ELR (cell line): ENCODE measurements around the gene MAP2K5.

ENCODE experiments used
- DNase-seq: peaks from one replicate; pipeline ENCODE4 v3.0.0-alpha.2; 2015; ENCODE audit warnings: low read depth

The MAP2K5 gene

DNA sequence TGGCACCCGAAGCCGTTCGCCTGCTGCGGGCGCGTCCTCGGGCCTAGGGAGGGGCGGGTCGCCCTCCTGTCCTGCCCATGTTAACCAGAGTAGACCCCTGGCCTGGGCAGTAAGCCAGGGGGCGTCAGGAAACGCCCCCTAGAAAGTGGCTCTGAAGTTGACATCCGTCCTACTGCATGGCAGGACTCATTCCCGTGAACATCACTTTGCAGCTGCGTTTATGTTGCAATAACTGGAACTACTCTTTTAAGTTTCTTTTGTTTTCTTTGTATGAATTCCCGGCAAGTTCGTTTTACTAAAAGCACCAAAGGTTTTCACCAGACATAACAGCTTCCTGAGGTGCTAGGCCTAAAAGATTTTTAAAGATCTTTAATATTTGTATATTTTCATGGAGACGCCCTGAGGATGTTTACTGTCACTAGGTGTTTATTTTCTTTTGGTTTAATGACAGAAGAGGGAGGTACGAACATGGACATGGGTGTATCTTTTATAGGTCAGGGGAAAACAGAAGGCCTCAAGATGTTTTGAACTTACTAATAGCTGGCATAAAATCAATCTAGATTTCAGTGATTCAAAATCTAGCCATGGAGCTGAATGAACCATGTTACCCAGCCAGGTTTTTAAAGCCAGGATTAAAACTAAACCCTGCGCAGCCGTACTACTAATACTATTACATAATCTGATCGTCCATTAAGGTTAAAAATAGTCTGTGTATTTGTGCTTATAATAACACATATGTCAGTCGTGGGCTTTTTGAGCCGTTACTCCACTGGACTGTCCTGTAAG lies 20.5 kb upstream of the MAP2K5 start:
- DNase-seq: peak; percentile 55

DNA sequence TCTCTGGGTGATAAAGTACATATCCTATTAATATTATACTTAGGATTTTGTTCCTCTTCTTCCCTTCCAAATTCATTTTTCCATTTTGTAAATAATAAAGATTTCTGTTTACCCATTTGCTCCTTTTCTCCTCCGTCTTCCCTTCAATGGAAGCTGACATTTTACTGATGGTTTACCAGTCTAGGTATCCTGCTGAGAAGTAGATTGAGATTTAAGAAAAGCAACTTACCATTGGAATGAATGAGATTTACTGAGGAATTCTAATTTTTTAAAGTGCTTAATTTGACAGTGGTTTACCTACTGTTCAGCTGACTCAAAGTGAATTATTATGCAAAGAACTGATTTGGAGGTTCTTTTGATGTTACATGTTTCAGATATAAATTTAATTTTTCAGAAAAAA lies 19.2 kb upstream of the MAP2K5 start:
- DNase-seq: no peak

DNA sequence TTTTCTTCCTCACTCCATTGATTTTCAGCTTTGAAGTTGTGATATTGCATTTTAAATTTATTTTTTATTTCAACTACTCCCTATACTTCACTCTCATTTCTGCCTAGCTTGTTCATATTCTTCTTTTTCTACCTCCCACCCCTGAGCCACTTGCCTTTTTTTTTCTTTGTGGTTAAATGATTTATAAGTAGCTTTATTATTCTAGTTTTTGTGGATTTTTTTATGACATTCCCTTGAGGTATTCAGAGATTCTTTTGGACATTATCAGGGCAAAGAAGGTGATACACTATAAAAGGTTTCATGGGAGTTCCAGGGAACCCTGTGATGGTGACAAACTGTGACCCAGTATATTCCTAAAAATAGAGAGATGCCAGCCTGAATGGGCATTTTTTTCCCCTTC lies 18.3 kb upstream of the MAP2K5 start:
- no peak for DNase-seq

DNA sequence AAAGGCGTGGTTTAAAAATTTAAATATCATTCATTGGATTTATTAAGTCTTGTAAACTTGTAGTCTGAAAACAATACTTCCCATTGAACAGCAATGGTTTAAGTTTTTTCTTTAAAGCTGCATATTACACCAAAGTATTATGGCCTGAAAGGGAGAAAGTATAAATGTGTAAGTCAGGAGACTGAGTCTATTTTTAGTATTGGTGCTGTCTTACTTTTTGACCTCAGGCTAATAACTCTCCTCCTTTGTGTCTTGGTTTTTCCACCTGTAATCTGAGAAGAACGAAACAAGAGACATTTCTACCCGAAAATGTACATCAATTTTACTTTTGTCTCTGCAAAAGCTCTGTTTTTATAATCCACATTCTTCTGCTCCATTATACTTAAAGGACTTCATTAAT lies 14.0 kb upstream of the MAP2K5 start:
- DNase-seq: no peak

DNA sequence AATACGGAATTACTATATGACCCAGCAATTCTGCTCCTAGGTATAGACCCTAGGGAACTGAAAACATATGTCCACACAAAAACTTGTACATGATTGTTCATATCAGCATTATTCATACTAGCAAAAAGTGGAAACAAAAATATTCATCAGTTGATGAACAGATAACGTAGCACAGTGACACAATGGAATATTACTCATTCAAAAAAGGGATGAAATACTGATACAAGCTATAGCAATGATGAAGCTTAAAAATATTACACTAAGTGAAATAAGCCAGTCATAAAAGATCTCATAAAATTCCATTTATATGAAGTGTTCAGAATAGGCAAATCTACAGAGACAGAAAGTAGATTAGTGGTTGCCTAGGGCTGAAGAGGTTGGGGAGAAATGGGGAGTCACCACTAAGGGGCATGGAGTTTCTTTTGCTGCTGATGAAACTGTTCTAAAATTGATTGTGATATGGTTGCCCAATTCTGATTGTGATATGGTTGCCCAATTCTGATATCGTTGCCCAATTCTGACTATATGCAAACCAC lies 11.1 kb upstream of the MAP2K5 start:
- DNase-seq: peak; percentile 92

DNA sequence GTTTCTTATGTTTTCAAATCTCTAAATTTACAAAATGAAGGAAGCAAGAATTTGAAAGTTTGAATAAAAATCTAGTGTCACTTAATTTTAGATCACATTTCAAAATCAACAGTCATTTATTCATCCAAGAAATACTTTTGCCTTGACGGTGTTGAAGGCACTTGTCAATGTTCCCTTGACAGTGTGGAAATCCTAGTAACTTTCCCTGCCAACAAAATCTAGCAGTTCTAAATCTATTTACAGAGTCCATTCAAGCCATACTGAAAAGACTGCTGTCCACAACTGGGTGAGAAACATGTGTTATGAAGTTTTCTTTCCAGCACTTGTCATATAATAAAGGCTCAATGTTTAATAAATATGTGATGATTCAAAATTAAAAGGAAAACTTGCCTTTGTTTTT lies 8.6 kb upstream of the MAP2K5 start:
- no peak for DNase-seq

DNA sequence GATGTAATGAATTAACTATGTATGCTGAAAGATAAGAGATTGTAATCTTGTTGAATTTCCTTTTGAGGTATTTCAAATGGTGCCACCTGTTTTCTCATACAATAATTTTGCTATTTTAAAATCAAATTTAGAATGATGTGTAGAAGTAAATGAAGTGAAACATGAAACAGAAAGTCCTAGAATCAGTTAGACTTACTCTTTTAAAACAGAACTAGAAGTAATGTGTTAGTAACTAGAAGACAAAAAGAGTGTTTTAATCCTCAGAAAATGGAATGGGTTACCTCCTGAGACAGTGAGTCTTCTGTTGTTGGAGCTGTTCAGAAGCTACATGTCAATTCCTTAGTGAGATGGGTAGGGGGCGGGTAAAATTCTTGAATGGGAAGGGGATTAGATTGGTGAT lies 8.1 kb upstream of the MAP2K5 start:
- no peak for DNase-seq

DNA sequence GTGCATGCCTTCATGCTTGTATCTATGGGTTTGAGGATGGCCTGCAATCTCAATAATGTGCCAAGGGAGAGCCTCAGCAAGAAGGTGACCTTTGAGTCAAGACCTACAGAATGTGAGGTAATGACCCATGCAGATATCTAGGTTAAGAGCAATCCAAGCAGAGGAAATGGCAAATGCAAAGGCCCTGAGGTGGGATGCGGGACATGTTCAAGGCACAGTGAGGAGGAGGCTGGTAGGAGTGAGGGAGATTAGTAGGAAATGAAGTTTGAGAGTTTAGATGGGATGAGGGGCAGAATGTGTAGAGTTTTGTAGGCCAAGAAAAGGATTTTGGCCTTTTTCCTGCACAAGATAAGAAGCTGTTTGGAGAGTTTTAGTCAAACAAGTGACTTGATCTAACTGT lies 4.7 kb upstream of the MAP2K5 start:
- DNase-seq: no peak

DNA sequence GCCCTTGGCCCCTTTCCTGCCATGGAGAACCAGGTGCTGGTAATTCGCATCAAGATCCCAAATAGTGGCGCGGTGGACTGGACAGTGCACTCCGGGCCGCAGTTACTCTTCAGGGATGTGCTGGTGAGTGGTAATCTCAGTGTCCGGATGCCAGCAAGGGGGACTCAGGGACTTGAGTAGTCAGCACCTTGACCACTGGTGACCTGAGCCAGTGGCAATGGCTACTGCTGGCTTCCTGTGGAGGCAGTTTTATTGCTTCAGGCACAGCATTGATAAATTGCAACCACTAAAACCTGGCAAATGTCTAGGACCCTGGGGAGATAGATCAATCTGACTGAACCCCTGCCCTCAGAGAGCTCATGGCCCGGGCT lies 830 bp downstream of the MAP2K5 start:
- peak; percentile 32 for DNase-seq

DNA sequence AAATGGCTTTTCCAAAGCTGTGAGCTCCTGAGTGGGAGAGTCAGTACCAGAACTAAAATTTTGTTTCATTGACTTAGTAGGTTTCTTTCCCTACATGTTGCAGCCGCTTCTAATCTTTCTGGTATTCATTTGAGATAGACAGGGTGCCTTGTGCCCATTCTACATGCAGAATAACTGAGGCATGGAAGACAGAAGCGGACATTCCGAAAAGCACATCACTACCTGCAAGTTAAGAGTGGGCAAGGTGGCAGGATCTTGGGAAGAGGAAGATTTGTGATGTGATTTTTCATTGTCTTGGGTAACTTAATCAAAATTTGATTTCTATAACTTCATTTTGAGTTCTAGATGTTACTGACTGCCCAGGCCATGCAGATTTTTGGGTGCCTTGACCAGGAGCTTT lies 2.0 kb downstream of the MAP2K5 start:
- DNase-seq: no peak

DNA sequence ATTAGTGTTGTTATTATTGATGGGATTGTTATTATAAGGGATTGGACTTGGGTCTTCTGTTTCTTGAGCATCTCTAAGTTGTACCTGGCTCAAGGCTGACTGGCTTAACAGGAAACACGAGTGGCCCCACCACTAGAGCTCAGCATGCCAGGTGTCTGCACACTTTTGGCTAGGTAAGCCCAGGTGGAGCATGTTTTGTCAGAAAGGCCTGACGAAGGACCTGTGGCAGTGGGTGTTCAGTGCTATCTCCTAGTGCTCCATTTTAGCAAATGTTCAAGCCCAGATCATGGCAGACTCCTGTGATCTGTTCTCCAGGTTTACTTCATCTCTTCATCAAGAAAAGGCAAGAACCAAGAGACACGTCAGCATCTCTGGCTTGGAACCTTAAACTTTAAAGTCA lies 3.4 kb downstream of the MAP2K5 start:
- no peak for DNase-seq

DNA sequence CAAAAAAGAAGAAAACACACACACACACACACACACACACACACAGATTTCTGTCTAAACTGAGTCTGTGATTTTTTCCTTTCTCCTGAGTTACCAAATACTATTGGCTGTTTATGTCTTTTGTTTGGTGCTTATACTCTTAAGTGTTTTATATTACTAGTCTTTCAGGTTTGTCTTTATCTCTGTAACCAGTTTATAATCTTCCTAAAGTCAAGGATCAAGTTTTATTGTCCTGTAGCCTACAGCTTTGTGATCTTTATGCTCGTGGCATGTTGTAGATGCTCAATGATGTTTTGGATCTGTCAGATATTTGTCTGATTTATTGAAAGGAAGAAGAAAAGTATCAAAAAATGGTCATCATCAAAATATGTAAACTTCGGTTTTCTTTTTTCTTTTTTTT lies 4.6 kb downstream of the MAP2K5 start:
- DNase-seq: no peak

DNA sequence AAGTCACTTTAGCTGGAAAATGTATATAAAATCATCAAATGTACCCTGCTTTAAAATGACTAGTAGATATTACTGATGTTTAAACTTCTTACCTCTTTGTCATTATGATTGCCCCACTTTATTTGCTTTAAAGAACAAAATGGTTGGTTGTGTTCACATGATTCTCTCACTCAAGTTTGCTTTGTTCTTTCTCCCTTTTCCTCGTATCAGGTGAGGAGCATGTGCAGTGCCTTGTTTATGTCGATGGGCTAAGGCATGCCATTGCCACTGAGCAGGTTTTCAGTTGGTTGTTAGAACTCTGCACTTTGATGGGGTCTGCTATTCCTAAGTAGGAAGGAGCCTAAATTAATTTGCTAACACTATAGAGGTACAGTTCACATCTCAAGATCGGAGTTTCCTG lies 5.3 kb downstream of the MAP2K5 start:
- no peak for DNase-seq

DNA sequence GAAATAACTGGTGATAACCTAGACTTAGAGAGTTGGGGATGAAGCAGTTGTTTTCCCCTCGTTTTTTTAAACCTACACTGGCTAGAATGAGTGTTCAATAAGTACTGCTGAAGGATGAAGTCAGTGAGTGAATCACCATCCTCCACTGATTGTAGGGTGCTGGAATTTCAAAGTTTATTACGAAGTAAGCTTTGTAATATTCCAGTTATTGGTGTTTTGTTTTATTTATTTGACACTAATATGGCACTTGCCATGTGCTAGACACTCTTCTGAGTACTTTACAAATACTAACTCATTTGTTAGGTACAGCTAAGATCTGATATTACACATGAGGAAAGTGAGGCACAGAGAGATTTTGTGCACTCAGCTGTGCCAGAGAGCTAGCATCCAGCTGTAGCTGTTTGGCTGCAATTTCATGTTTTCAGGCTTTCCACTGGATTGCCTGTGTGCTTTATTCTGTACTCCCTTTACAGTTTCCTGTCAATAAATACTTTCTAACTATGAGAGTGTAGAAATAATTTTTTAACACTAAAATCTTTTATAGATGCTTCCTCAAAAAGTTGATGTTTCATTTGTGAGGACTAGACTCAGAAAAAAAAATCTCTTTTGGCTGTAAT lies 5.8 kb downstream of the MAP2K5 start:
- peak; percentile 68 for DNase-seq

DNA sequence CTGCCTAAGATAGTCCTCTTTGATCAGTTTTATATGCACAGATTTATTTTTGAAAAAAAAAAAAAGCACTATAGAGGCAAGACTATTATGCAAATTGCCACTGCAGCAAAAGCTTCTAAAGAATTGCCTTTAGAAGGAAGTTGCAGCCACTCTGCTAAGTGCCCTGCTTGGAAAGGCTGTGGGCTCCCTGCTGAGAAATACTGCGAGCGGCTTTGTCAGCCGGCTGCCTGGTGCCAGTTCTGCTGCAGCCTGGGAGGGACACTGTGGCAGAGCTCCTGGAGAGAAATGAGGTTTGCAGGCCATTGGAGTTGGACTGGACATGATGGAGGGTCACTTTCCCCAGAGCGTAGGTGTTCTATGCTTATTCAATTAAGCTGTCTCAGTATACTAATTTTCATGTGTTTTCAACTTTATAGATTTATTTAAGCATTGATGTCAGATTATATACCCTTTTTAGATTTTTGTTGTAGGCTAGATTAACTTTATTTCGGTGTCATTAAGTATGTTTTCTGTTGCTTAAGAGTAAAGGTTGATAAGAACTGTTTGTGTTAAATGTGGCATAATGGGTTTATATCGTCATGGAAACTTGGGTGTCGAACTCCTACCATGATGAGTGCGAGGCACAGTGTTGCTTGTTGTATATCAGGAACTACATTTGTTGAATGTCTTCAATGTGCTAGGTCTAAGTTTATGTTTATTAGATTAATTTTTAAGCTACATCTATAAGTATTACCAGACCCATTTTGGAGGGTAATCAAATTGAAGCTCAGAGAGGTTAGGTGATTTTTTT lies 6.6 kb downstream of the MAP2K5 start:
- DNase-seq: no peak

DNA sequence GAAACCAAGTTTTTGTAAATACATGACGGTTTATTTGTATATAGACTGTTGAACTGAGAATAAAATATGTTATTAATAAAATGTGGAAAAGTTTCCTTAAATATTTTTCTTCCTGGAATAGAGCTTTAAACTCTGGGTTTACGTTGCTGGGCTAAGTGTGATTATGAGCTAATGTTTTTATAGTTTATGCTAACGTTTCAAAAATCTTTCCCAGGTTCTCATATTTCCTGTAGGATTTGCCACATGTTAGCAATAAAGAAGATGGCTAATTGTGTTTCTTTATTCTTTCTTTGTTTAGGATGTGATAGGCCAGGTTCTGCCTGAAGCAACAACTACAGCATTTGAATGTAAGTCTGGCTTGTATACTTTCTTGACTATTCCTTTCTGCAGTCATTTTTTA lies 7.2 kb downstream of the MAP2K5 start:
- no peak for DNase-seq

DNA sequence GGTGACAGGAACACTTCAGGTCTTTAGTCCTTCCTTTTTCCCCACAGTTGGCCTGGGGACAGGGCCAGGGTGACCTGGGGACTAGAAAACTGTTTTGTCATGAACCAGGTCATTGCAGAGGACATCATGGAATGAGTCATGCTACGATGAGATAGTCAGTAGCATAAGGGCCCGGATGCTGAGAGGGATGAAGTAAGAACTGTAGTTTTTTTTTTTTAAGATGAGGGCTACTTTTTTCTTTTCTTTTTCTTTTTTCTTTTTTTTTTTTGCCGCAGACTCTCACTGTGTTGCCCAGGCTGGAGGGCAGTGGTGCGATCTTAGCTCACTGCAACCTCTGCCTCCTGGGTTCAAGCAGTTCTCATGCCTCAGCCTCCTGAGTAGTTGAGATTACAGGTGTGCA lies 8.0 kb downstream of the MAP2K5 start:
- DNase-seq: peak; percentile 60

DNA sequence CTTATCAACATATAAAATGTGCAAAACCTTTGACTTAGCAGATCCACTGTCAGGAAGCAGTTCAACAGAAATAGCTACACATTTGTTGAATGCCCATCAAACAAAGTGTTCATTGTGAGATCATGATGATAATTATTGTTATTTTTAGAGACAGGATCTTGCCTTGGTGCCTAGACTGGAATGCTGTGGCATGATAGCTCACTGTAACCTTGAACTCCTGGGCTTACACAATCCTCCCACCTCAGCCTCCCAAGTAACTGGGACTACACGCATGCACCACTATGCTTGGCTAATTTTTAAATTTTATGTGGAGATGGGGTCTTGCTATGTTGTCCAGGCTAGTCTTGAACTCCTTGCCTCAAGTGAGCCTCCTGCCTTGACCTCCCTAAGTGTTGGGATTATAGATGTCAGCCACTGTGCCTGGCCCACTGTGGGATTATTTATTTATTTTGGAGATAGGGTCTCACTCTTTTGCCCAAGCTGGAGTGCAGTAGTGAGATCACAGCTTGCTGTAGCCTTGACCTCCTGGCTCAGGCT lies 8.8 kb downstream of the MAP2K5 start:
- DNase-seq: no peak

DNA sequence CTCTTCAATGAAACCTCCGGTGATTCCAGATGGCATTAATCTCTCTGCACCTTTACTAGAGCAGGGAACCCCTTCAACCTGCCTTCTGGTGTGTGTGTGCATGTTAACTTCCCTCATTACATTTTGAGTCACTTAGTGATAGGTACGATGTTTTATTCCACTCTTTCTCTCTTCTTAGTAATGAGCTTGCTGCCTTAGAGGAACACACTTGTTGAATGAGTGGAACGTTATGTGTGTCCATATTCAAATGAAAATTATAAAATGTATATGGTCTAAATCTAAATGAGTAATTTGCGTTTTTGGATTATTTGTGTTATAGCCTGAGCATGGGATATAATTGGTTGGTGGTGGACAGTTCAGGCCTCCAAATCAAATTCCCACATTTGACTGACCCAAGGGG lies 12.1 kb downstream of the MAP2K5 start:
- DNase-seq: no peak

DNA sequence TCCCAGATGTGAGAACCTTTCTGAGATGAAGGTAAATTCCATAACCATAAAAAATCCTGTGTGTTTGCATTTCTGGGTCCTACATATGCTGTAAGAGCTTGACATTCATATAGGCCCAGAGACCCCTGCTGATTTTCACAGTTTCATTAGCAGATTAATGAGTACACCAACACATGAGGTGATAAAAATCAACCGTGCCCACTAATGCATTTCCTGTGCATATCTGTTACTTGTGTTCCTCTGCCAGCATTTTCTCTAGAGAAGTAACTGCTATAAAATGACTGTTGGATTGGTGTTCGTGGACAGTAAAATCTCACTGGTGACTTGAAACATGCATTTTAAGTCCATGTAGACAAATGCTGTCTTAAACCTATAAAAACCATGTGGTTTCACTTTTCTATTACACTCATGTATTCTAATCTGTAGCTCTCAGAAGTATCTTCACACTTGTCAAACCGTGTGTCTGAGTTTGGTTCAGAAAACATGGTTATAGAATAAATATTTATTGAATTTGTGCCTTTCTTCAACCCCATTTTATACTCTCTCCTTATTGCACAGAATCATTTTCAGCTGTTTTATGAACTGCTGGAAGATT lies 14.6 kb downstream of the MAP2K5 start:
- DNase-seq: no peak

DNA sequence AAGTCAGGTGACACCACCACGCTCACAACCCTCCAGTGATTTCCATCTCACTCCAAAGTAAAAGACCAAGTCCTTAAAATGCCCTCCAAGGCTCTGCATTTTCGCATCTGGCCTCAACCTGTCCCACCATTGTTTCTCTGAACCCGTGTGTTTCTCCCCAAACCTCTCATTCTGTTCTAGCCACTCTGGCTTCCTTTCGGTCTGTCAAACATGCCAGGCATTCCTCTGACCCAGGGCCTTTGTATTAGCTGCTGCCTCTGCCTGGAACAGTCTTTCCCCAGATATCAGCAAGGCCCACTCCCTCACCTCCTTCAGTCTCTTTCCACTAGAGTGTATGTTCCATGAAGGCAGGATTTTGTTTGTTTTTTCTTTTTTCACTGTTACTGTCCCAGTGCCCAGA lies 16.0 kb downstream of the MAP2K5 start:
- DNase-seq: no peak

DNA sequence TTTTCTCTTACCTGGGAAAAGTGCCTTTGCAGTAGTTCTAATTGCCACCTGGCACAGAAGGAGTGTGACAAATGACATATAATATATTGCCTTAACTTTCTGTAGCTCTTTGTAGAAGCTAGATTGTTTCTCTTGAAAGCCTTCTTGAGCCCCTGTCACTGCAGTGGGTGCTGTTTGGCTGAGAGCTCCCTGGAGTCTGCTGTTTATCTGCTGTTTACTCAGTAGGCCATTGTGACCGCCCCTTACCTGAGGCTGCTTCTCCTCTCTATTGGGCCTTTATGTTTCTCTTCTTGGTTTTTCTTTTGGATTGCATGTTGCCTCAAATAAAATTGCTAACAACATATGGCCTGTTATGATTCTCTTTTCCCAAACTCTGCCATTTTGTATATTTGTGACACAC lies 16.7 kb downstream of the MAP2K5 start:
- DNase-seq: no peak
